IMR-90 (cell line): ENCODE results near the gene SLC25A5. TPM values are rescaled to one million over a fixed set of nuclear protein-coding genes. Genes with fewer than 3 reads are reported as not detected.

Experiments
- ATAC-seq: fragments of 200-7000 bp; cut with Tn5 transposase; 2 replicates; pipeline ENCODE4 v1.9.1; 2020; ENCODE audit warnings: low read depth, mild to moderate bottlenecking, moderate library complexity
- BruUV-seq: library from RNA; stranded (reverse); fragments of 400-500 nt; replicated peaks from 2 replicates; lab custom pipeline; 2021; lab: Mats Ljungman, UMichigan
- CTCF ChIA-PET: fragments of 300-600 bp; formaldehyde crosslinking; extraction: SDS; loops from one replicate; lab custom pipeline; 2021; ENCODE audit warnings: antibody characterized with exemption; lab: Yijun Ruan, JAX
- POLR2A ChIA-PET: fragments of 300-600 bp; sonication (Branson Sonifier 250); formaldehyde crosslinking; loops from one replicate; lab custom pipeline; 2022; ENCODE audit warnings: antibody characterized with exemption; ENCODE audit not compliant: unreplicated experiment; lab: Charles Lee
- DNase-seq: peaks from one replicate; pipeline ENCODE4 v3.0.0; 2013
- H2AFZ ChIP-seq: replicated peaks from 2 replicates; pipeline ENCODE3; 2013; ENCODE audit warnings: low read length, mild to moderate bottlenecking; ENCODE audit not compliant: poor library complexity
- H2AK5ac ChIP-seq: 2 replicates; pipeline ENCODE4 v1.6.1; 2013; ENCODE audit warnings: low read depth, low read length, inconsistent platforms
- H2AK9ac ChIP-seq: replicated peaks from 2 replicates; pipeline ENCODE3; 2013; ENCODE audit warnings: mild to moderate bottlenecking, low read depth, low read length, moderate library complexity; ENCODE audit not compliant: poor library complexity
- H2BK120ac ChIP-seq: 2 replicates; pipeline ENCODE4 v1.6.1; 2013; ENCODE audit warnings: low read depth, low read length, inconsistent platforms
- H2BK15ac ChIP-seq: 3 replicates; pipeline ENCODE4 v1.6.1; 2013; ENCODE audit warnings: low read depth, low read length, inconsistent platforms
- H2BK20ac ChIP-seq: 2 replicates; pipeline ENCODE4 v1.6.1; 2013; ENCODE audit warnings: low read depth, mild to moderate bottlenecking, inconsistent platforms, low read length, moderate library complexity
- H2BK5ac ChIP-seq: 2 replicates; pipeline ENCODE4 v1.6.1; 2013; ENCODE audit warnings: mild to moderate bottlenecking, low read depth, low read length, inconsistent platforms; ENCODE audit not compliant: poor library complexity, severe bottlenecking
- H3K14ac ChIP-seq: replicated peaks from 2 replicates; pipeline ENCODE4 v1.6.1; 2013; ENCODE audit warnings: low read depth, low read length, inconsistent platforms
- H3K18ac ChIP-seq: 2 replicates; pipeline ENCODE4 v1.6.1; 2013; ENCODE audit warnings: low read depth, low read length, control low read depth
- H3K23ac ChIP-seq: 2 replicates; pipeline ENCODE4 v1.6.1; 2013; ENCODE audit warnings: low read depth, low read length, inconsistent platforms
- H3K27ac ChIP-seq: 2 replicates; pipeline ENCODE4 v1.5.1; 2013; ENCODE audit warnings: mild to moderate bottlenecking, control low read depth, low read length; ENCODE audit not compliant: insufficient read depth
- H3K27me3 ChIP-seq: 2 replicates; pipeline ENCODE4 v1.6.1; 2013; ENCODE audit warnings: low read length; ENCODE audit not compliant: control insufficient read depth, insufficient read depth
- H3K36me3 ChIP-seq: 2 replicates; pipeline ENCODE4 v1.6.1; 2013; ENCODE audit warnings: low read length, mixed read lengths; ENCODE audit not compliant: control insufficient read depth, insufficient read depth
- H3K4ac ChIP-seq: 2 replicates; pipeline ENCODE4 v1.6.1; 2013; ENCODE audit warnings: low read depth, low read length, inconsistent platforms
- H3K4me1 ChIP-seq: 2 replicates; pipeline ENCODE4 v1.6.1; 2013; ENCODE audit warnings: low read length, mixed read lengths; ENCODE audit not compliant: control insufficient read depth, insufficient read depth
- H3K4me2 ChIP-seq: 2 replicates; pipeline ENCODE4 v1.6.1; 2013; ENCODE audit warnings: low read depth, mild to moderate bottlenecking, control low read depth, low read length, moderate library complexity
- H3K4me3 ChIP-seq: 2 replicates; pipeline ENCODE4 v1.5.1; 2013; ENCODE audit warnings: low read depth, mild to moderate bottlenecking, control low read depth, low read length, moderate library complexity; ENCODE audit not compliant: insufficient read depth
- H3K56ac ChIP-seq: 2 replicates; pipeline ENCODE4 v1.6.1; 2013; ENCODE audit warnings: low read length, inconsistent platforms; ENCODE audit not compliant: insufficient read depth; ENCODE audit errors: extremely low read depth
- H3K79me1 ChIP-seq, 2 experiments: 2 replicates each; pipeline ENCODE4 v1.6.1; 2013; ENCODE audit warnings: low read length in 2 of 2, inconsistent platforms in 1 of 2, low read depth in 1 of 2
- H3K9ac ChIP-seq: 2 replicates; pipeline ENCODE4 v1.6.1; 2013; ENCODE audit warnings: low read depth, low read length, control low read depth
- H3K9me1 ChIP-seq: 2 replicates; pipeline ENCODE4 v1.6.1; 2013; ENCODE audit warnings: low read length, inconsistent platforms; ENCODE audit not compliant: insufficient read depth
- H3K9me3 ChIP-seq: 2 replicates; pipeline ENCODE4 v1.6.1; 2013; ENCODE audit warnings: low read length; ENCODE audit not compliant: control insufficient read depth, insufficient read depth
- H4K20me1 ChIP-seq: 2 replicates; pipeline ENCODE4 v1.6.1; 2013; ENCODE audit warnings: low read length, inconsistent platforms; ENCODE audit not compliant: insufficient read depth
- H4K5ac ChIP-seq: 2 replicates; pipeline ENCODE4 v1.6.1; 2013; ENCODE audit warnings: mild to moderate bottlenecking, low read depth, low read length, control low read depth
- H4K8ac ChIP-seq, 2 experiments: 2 replicates each; pipeline ENCODE4 v1.6.1; 2013; ENCODE audit warnings: low read depth in 2 of 2, low read length in 2 of 2, control low read depth in 1 of 2, inconsistent platforms in 1 of 2
- H4K91ac ChIP-seq: 2 replicates; pipeline ENCODE4 v1.6.1; 2013; ENCODE audit warnings: low read depth, low read length, inconsistent platforms; ENCODE audit not compliant: insufficient read depth
- BHLHE40 ChIP-seq: fragments of 150-350 bp; IDR thresholded peaks from 2 replicates; pipeline ENCODE4 v1.6.1; 2016; ENCODE audit warnings: mild to moderate bottlenecking, low read depth, low read length
- CEBPB ChIP-seq: IDR thresholded peaks from 2 replicates; pipeline ENCODE4 v1.6.1; 2012; ENCODE audit warnings: low read depth, low read length, improper control_type of control experiment
- CHD1 ChIP-seq: IDR thresholded peaks from 2 replicates; pipeline ENCODE4 v1.6.1; 2012; ENCODE audit warnings: low read depth, low read length, improper control_type of control experiment
- CTCF ChIP-seq: conservative IDR thresholded peaks from 2 replicates; pipeline ENCODE4 v1.5.1; 2012; ENCODE audit warnings: mild to moderate bottlenecking, low read depth, low read length, improper control_type of control experiment
- ELK1 ChIP-seq: fragments of 150-350 bp; IDR thresholded peaks from 2 replicates; pipeline ENCODE4 v1.6.1; 2016; ENCODE audit warnings: low read depth, mild to moderate bottlenecking, low read length, moderate library complexity, borderline replicate concordance
- FOS ChIP-seq: fragments of 150-350 bp; IDR thresholded peaks from 2 replicates; pipeline ENCODE4 v1.6.1; 2016; ENCODE audit warnings: low read depth, low read length
- MAFK ChIP-seq: IDR thresholded peaks from 2 replicates; pipeline ENCODE4 v1.6.1; 2012; ENCODE audit warnings: low read depth, low read length, improper control_type of control experiment
- MAZ ChIP-seq: IDR thresholded peaks from 2 replicates; pipeline ENCODE4 v1.6.1; 2012; ENCODE audit warnings: low read depth, mild to moderate bottlenecking, low read length, improper control_type of control experiment, moderate library complexity, borderline replicate concordance
- MXI1 ChIP-seq: IDR thresholded peaks from 2 replicates; pipeline ENCODE4 v1.6.1; 2012; ENCODE audit warnings: low read depth, mild to moderate bottlenecking, low read length, moderate library complexity, borderline replicate concordance
- NFE2L2 ChIP-seq: fragments of 150-350 bp; IDR thresholded peaks from 2 replicates; pipeline ENCODE4 v1.6.1; 2016; ENCODE audit warnings: low read depth, mild to moderate bottlenecking, low read length
- POLR2A ChIP-seq: IDR thresholded peaks from 2 replicates; pipeline ENCODE4 v1.6.1; 2012; ENCODE audit warnings: mild to moderate bottlenecking, low read depth, low read length
- RAD21 ChIP-seq: IDR thresholded peaks from 2 replicates; pipeline ENCODE4 v1.6.1; 2012; ENCODE audit warnings: low read length, improper control_type of control experiment
- RCOR1 ChIP-seq: IDR thresholded peaks from 2 replicates; pipeline ENCODE4 v1.6.1; 2012; ENCODE audit warnings: mild to moderate bottlenecking, low read length, improper control_type of control experiment; ENCODE audit not compliant: insufficient replicate concordance
- RFX5 ChIP-seq: IDR thresholded peaks from 2 replicates; pipeline ENCODE4 v1.8.0; 2012; ENCODE audit warnings: low read depth, mild to moderate bottlenecking, low read length, moderate library complexity
- SMC3 ChIP-seq: fragments of 150-350 bp; IDR thresholded peaks from 2 replicates; pipeline ENCODE4 v1.6.1; 2016; ENCODE audit warnings: low read depth, mild to moderate bottlenecking, antibody characterized with exemption, low read length, moderate library complexity
- USF2 ChIP-seq: fragments of 150-350 bp; IDR thresholded peaks from 2 replicates; pipeline ENCODE4 v1.6.1; 2017; ENCODE audit warnings: mild to moderate bottlenecking, antibody characterized with exemption, low read length, low read depth
- WGBS, 2 experiments: methylation state at CpG; one replicate each; pipeline versions ENCODE4 v1.1.5 to v1.1.7; 2013; ENCODE audit warnings: missing lambda C conversion rate in 2 of 2; ENCODE audit not compliant: insufficient read length in 1 of 2; ENCODE audit errors: extremely low coverage in 2 of 2; 5-methylcytosine and 5-hydroxymethylcytosine counted together
- dilution Hi-C: fragments of 300-500 bp; cut with HindIII; formaldehyde crosslinking; loops from one replicate; pipeline ENCODE4 v1.14.3; 2018; ENCODE audit warnings: low sequenced_read_pairs; ENCODE audit not compliant: unreplicated experiment
- in situ Hi-C: fragments of 300-500 bp; cut with MboI; formaldehyde crosslinking; loops from 3 replicates; pipeline ENCODE4 v1.14.3; 2019; ENCODE audit warnings: low sequenced_read_pairs, inconsistent platforms, mixed read lengths
- intact Hi-C: fragments of 100-400 bp; cut with micrococcal nuclease; formaldehyde crosslinking; loops from 2 replicates; pipeline ENCODE4 v1.10.0; 2022
- polyA plus RNA-seq, 3 experiments: library from polyadenylated mRNA; depleted of rRNA; stranded (reverse); fragments of >200 nt; gene quantifications; 2 replicates each; pipeline ENCODE4 v1.2.3, GENCODE V29; 2012; ENCODE audit warnings: low replicate concordance in 1 of 3
- total RNA-seq: library from RNA; depleted of rRNA; stranded (reverse); fragments of >200 nt; gene quantifications from 2 replicates; pipeline ENCODE4 v1.2.3, GENCODE V29; 2012

Gene SLC25A5
- total and polyA plus RNA-seq, 2 of the 4 experiments (the other 2 are of a cell fraction), result 216 to 337 TPM

- H3K14ac ChIP-seq, result no peak overlapping the region
- no TSS peak for BruUV-seq
- no peaks in the 10 kb centered on the region for H3K27me3 ChIP-seq
- WGBS, 2 experiments, result no CpG with 5 or more reads among the region's 4 CpGs
- no peak overlapping the region for H3K4ac ChIP-seq
- no peak overlapping the region for H3K27ac ChIP-seq
- no peak overlapping the region for H2BK120ac ChIP-seq
- no peaks in the 10 kb centered on the region for H3K79me1 ChIP-seq
- no peak overlapping the region for H3K56ac ChIP-seq
- no peak overlapping the region for H3K23ac ChIP-seq
- ChIA-PET CTCF (no interaction called here), POLR2A (no interaction called here)
- intact Hi-C loops (loop anchor here (5.0 to 10.0 kb wide), 2 partner anchors 264 to 366 kb away; no protein-coding TSS in a partner anchor), in situ Hi-C loops (loop anchor here (25.0 kb wide), 1 partner anchor 219 kb away; no protein-coding TSS in a partner anchor), dilution Hi-C loops (no loop called here)
- no peak overlapping the region for H2AK9ac ChIP-seq
- H3K9ac ChIP-seq, result no peak overlapping the region
- no peak overlapping the region for H4K8ac ChIP-seq
- H2AFZ ChIP-seq, result no peak overlapping the region
- H3K18ac ChIP-seq, result no peak overlapping the region
- no peak overlapping the region for H3K4me2 ChIP-seq
- no peaks in the 10 kb centered on the region for H3K9me1 ChIP-seq
- no peaks in the 10 kb centered on the region for H3K36me3 ChIP-seq
- no peaks in the 10 kb centered on the region for H4K20me1 ChIP-seq
- ATAC-seq (no peak), DNase-seq (no peak)
- no peaks in the 10 kb centered on the region for H3K4me1 ChIP-seq
- no peak overlapping the region for H2BK5ac ChIP-seq
- no peaks in the 10 kb centered on the region for H3K9me3 ChIP-seq
- H2BK15ac ChIP-seq, result no peak overlapping the region
- no peak overlapping the region for H2BK20ac ChIP-seq
- no peak overlapping the region for H4K5ac ChIP-seq
- H4K91ac ChIP-seq, result no peak overlapping the region
- H2AK5ac ChIP-seq, result no peak overlapping the region
- H3K4me3 ChIP-seq, result no peak overlapping the region
- TF ChIP-seq MAFK (no peak), CHD1 (no peak), BHLHE40 (no peak), USF2 (no peak), FOS (no peak), SMC3 (no peak), MAZ (no peak), RAD21 (no peak), MXI1 (no peak), CEBPB (no peak), CTCF (no peak), POLR2A (no peak), RCOR1 (no peak), RFX5 (no peak), ELK1 (no peak), NFE2L2 (no peak)
Observed at GRCh38 chrX:119518371-119518770, 50.1 kb downstream of the SLC25A5 start.
